ENCODE results near the gene FOXL2NB. TPM values are rescaled to one million over a fixed set of nuclear protein-coding genes. Genes with fewer than 3 reads are reported as not detected.

FOXL2NB gene
- total and polyA plus RNA-seq, 10 of the 15 experiments (the other 5 are each of a cell fraction or from before 2014, with no cell fraction given) = not detected

DNA sequence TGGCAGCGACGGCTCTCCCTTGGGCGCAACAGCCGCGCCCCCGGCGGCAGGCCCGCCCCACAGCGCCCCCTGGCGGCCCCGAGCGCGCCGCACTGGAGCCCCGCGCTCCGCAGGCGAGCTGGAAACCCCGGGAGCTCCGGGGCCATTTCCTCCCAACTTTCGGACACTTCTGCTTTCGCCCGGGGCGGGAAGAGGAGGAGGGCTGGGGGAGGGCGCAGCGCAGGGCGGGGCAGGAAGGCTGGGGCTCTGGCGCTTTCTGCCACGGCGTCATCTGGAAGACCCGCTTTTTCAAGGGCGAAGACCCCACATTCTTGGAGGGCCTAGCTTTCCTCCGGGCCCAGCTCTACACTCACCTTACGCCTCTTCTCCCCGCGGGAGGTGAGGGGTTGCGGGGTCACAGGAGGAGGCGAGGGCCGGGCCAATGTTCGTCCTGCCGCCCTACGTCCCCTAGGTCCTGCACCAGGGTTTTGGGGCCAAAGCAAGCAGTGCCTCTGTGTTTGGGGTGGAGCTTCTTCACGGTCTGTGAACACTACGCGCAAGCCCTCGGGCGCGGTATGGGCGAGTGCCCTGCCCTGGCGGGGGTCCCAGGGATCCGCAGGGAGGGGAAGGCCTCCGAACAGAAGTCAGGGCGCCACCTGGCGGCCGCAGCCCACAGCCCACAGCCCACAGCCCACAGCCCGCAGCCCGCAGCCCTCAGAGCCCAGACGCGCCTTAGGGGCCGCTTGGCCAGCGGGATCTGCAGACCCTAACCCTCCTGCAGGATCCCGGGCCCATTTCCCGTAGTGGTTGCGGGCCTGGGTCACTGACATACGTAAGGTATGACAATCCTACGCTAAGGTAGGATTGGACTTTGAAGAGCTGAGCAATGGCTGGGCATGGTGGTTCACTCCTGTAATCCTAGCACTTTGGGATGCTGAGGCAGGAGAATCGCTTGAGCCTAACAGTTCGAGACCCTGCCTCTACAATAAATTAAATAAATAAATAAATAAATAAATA, 31.2 kb upstream of the FOXL2NB start:
- Histone ChIP-seq H3K9me3 (replicated peaks; ENCODE audit: control insufficient read depth, insufficient read depth, low read length) (no peaks in the 10 kb centered on the region), H3K27me3 (replicated peaks in 1 of 2; ENCODE audit: control insufficient read depth in 2 of 2, insufficient read depth in 2 of 2, low read length in 1 of 2) (peaks cover 0 to 4% of the 10 kb centered on the region in 2 experiments; a peak in 2 of 4 replicates), H2AFZ (ENCODE audit: control insufficient read depth, low read depth, low read length) (peak overlapping the region; percentile 93), H3K4me2 (ENCODE audit: control insufficient read depth, insufficient read depth) (peak overlapping the region; percentile 91), H3K27ac (ENCODE audit: control insufficient read depth, insufficient read depth) (peak overlapping the region; percentile 46; the same call in 1 of the 2 replicates), H3K9ac (ENCODE audit: control insufficient read depth, insufficient read depth, low read length) (peak overlapping the region; percentile 51), H3K79me2 (ENCODE audit: control insufficient read depth, insufficient read depth, low read length) (no peaks in the 10 kb centered on the region), H3K36me3 (ENCODE audit: control insufficient read depth in 2 of 2, insufficient read depth in 2 of 2, low read length in 1 of 2) (no peaks in the 10 kb centered on the region), H4K20me1 (ENCODE audit: control insufficient read depth, insufficient read depth) (no peaks in the 10 kb centered on the region), H3K4me3 (peak overlapping the region; percentile 85), H3K4me1 (ENCODE audit: control insufficient read depth, insufficient read depth, low read length) (peaks cover 3% of the 10 kb centered on the region; the same call in 1 of the 2 replicates)
- 3% methylated on average over 59 of the region's 68 CpGs for WGBS (ENCODE audit: insufficient coverage, insufficient replicate concordance, low lambda C conversion rate, missing lambda C conversion rate)
- no TSS peak for BruUV-seq (replicated peaks)
- ATAC-seq (peak; percentile 97), DNase-seq (ENCODE audit: low read depth, low spot score) (peak; percentile 34), FAIRE-seq (no peak)
- intact Hi-C loops (cut with micrococcal nuclease; ENCODE audit: unreplicated experiment) (loop anchor here (1.0 to 5.0 kb wide), 6 partner anchors 81 to 437 kb away; partner anchors contain the start of genes CEP70 and PIK3CB), in situ Hi-C loops (cut with MboI) (loop anchor here (5.0 to 10.0 kb wide), 4 partner anchors 218 to 851 kb away; no protein-coding TSS in a partner anchor)
- ChIA-PET POLR2A (interaction anchor here (0.8 to 2.7 kb wide), 4 partner anchors 219 to 322 kb away, joined by 3 to 15 read pairs (median 6); partner anchors contain the start of gene CEP70), CTCF (interaction anchor here (0.6 to 18.6 kb wide), 84 partner anchors 8 to 850 kb away, joined by 3 to 451 read pairs (median 4); partner anchors contain the start of genes CEP70, FAIM and MRPS22), RAD21 (ENCODE audit: unreplicated experiment) (interaction anchor here (0.6 to 7.7 kb wide), 55 partner anchors 8 to 829 kb away, joined by 3 to 166 read pairs (median 5); partner anchors contain the start of genes CEP70, DBR1, FAIM and PIK3CB), SMC1A (ENCODE audit: uncharacterized antibody, unreplicated experiment) (interaction anchor here (0.5 to 7.1 kb wide), 38 partner anchors 9 to 731 kb away, joined by 3 to 132 read pairs (median 5); partner anchors contain the start of genes CEP70 and PIK3CB)
- no peak for TF ChIP-seq FOXK2 (IDR thresholded peaks at IDR 0.05)
- no peak for TF ChIP-seq MYB (IDR thresholded peaks at IDR 0.05; ENCODE audit: borderline replicate concordance, low read depth, low read length)
- TF ChIP-seq EZH2 (IDR thresholded peaks at IDR 0.05; ENCODE audit: borderline replicate concordance, control insufficient read depth, low read depth, low read length) = no peak
- no peak for TF ChIP-seq FOS (IDR thresholded peaks at IDR 0.05; ENCODE audit: borderline replicate concordance, extremely low read depth, insufficient read length)
- TF ChIP-seq, protein P1, sequence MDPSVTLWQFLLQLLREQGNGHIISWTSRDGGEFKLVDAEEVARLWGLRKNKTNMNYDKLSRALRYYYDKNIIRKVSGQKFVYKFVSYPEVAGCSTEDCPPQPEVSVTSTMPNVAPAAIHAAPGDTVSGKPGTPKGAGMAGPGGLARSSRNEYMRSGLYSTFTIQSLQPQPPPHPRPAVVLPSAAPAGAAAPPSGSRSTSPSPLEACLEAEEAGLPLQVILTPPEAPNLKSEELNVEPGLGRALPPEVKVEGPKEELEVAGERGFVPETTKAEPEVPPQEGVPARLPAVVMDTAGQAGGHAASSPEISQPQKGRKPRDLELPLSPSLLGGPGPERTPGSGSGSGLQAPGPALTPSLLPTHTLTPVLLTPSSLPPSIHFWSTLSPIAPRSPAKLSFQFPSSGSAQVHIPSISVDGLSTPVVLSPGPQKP (IDR thresholded peaks at IDR 0.05; ENCODE audit: low read depth, low read length) = no peak
- TF ChIP-seq YBX1 (IDR thresholded peaks at IDR 0.05) = no peak
- no peak for TF ChIP-seq SMAD5 (IDR thresholded peaks at IDR 0.05; ENCODE audit: low read depth)
- TF ChIP-seq ETV6 (conservative IDR thresholded peaks at IDR 0.05 in 1 of 2, IDR thresholded peaks at IDR 0.05 in 1 of 2; ENCODE audit: borderline replicate concordance in 1 of 2, low read depth in 1 of 2) = 0 out of 4 replicates have a peak, but pooled peaks of 1 of the 2 experiments have one; percentile 18
- TF ChIP-seq HDGF (IDR thresholded peaks at IDR 0.05) = 0 out of 2 replicates have a peak, but pooled peaks have one; percentile 35
- TF ChIP-seq SUPT20H (IDR thresholded peaks at IDR 0.05; ENCODE audit: borderline replicate concordance, control insufficient read depth, low read depth, low read length) = no peak
- peak; percentile 36 to 40; a peak in 3 of 4 replicates for TF ChIP-seq IKZF2 (IDR thresholded peaks at IDR 0.05)
- TF ChIP-seq IKZF1 (conservative IDR thresholded peaks at IDR 0.05) = peak; percentile 78
- TF ChIP-seq SRF (IDR thresholded peaks at IDR 0.05; ENCODE audit: low read depth in 2 of 2, low read length in 2 of 2) = no peak
- TF ChIP-seq, protein P2, sequence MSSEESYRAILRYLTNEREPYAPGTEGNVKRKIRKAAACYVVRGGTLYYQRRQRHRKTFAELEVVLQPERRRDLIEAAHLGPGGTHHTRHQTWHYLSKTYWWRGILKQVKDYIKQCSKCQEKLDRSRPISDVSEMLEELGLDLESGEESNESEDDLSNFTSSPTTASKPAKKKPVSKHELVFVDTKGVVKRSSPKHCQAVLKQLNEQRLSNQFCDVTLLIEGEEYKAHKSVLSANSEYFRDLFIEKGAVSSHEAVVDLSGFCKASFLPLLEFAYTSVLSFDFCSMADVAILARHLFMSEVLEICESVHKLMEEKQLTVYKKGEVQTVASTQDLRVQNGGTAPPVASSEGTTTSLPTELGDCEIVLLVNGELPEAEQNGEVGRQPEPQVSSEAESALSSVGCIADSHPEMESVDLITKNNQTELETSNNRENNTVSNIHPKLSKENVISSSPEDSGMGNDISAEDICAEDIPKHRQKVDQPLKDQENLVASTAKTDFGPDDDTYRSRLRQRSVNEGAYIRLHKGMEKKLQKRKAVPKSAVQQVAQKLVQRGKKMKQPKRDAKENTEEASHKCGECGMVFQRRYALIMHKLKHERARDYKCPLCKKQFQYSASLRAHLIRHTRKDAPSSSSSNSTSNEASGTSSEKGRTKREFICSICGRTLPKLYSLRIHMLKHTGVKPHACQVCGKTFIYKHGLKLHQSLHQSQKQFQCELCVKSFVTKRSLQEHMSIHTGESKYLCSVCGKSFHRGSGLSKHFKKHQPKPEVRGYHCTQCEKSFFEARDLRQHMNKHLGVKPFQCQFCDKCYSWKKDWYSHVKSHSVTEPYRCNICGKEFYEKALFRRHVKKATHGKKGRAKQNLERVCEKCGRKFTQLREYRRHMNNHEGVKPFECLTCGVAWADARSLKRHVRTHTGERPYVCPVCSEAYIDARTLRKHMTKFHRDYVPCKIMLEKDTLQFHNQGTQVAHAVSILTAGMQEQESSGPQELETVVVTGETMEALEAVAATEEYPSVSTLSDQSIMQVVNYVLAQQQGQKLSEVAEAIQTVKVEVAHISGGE (CRISPR knock-in tag; IDR thresholded peaks at IDR 0.05) = no peak
- TF ChIP-seq, protein P3, sequence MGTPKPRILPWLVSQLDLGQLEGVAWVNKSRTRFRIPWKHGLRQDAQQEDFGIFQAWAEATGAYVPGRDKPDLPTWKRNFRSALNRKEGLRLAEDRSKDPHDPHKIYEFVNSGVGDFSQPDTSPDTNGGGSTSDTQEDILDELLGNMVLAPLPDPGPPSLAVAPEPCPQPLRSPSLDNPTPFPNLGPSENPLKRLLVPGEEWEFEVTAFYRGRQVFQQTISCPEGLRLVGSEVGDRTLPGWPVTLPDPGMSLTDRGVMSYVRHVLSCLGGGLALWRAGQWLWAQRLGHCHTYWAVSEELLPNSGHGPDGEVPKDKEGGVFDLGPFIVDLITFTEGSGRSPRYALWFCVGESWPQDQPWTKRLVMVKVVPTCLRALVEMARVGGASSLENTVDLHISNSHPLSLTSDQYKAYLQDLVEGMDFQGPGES (IDR thresholded peaks at IDR 0.05) = no peak
